NCI-H345 (cell line): ENCODE measurements around the gene REEP3.

Source experiments
- DNase-seq: peaks from one replicate; lab custom pipeline; 2025; lab: John Stamatoyannopoulos, UW

Gene REEP3

GRCh38 chr10:63506554-63506953 lies 14.6 kb upstream of the REEP3 start:
- no peak for DNase-seq

GRCh38 chr10:63515002-63515763 lies 6.0 kb upstream of the REEP3 start:
- no peak for DNase-seq

DNA sequence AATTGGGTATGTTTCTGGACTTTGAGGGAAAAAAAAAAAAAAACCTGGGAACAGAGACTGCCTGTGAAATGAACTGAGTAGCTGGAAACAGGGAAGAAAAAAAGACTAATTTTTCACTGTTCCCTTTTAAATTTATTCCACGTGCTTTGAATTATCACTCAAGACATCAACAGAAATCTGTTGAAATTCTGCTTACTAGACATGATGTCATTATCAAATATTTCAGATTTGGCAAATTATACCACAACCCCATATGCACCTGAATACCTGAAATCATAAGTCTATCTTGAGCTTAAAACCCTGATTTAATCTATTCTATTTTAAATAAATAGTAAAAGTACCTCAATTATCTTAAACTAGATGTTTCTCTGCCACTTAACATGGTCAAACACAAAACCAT lies 5.0 kb upstream of the REEP3 start:
- DNase-seq: no peak

DNA sequence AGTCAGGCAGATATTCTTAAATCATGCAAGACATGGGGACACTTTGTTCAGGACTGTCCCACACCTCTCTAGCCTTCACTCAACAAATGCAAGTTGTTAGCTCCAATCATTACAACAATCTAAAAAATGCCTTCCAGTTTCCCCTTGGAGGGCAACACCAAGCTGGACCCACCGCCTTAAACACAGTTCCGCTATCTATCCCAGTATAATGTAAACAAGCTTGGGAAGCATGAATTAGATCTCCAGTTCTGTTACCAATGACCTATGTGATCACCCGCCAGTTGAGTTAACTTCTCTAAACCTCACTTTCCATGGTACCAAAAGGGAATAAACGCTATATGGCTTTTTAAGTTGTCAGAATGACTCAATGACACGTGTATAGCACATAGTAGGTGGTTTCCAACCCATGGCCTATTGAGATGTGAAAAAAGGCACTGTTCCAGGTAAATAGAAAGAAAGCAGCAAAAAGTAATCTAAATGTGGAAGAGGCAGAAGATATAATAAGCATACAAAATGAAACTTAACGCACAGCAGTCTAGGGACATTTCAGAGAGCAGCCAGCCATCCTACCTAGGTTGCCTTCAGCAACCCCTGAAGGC lies 2.4 kb upstream of the REEP3 start:
- DNase-seq: no peak

DNA sequence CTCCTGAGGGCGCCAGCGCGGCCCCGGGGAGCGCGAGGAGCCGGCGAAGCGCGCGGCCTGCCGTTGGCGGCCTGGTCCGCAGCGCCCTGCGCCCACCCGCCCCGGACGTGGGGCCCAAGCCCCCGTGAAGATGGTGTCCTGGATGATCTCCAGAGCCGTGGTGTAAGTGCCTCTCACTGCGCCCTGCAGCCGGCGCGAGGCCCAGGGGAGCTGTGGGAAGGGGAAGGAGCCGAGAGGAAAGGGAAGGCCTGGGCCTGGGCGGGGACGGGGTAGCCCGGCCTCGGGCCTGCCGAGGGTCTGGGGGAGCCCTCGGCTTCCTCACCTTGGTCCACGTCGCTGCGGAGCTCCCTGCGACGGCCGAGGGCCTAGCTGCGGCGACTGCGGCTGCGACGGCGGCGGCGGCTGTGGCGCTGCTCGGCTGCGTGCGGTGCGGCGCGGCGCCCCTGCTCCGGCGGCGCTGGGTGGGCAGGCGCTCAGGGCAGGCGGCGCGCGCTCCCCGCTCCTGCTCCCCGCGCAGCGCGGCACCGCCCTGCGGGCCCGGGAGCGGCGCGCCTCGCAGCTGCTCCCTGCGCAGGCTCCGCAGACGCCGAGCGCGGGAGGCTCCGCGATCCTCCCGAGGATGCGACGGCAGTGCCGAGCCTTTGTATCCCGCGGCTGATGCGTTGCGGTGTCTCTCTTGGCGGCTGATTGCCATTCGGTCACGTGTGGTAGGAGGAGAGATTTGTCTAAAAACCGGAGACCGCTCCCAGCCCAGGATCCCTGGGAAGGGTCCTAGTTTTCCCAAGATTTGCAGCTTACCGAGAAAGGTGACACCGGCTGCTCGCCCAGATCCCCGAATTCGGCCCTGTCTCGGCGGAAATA lies 445 bp downstream of the REEP3 start:
- peak; percentile 66 for DNase-seq

DNA sequence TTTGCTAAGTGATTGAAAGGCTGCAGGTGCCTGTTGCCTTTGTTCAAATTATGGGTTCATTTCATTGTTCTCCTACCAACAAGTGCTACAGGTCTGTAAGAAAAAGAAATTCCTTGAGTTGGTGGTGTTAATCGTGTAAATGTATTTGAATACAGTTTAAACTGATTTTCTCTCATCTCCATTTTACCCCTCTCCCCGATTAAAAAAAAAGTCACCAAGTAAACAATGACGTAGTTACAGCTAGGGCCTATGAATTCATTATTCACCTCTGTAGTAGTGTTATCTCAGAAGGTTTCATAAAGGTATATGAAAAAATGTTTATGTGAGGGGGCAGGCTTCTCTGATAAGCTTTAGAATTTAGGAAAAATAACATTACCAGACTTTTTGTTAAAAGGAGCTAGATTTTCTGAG lies 1.1 kb downstream of the REEP3 start:
- DNase-seq: peak; percentile 36

GRCh38 chr10:63522995-63523394 lies 1.8 kb downstream of the REEP3 start:
- DNase-seq: no peak

DNA sequence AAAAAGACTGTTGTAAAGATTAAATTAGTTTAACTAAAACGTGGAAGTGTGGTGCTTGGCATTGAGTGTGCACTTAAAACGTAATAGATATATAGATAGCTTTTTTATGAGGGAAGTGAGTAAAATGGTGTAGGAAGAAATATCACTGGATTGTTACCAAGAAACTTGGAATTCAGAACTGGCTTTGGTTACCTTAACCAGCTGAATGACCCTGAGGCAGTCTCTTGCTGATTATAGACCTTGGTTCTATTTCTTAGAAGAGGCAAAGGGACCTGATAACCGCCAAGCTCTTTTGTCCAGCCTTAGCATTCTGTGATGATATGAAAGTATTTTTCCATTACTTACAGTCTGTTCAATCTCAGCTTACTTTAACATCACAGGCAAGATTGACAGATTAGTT lies 3.8 kb downstream of the REEP3 start:
- DNase-seq: no peak

DNA sequence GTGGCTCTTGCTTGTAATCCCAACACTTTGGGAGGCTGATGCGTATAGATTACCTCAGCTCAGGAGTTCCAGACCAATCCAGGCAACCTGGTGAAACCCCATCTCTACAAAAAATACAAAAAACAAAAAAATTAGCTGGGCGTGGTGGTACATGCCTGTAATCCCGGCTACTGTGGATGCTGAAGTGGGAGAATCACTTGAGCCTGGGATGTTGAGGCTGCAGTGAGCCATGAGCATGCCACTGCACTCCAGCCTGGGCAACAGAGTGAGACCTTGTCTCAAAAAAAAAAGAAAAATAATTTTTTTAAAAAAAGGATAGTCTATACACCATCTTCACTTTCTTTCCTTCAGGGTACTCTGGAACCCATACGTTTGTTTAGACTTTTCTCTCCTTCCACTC lies 6.2 kb downstream of the REEP3 start:
- DNase-seq: no peak

GRCh38 chr10:63528084-63528744 lies 7.0 kb downstream of the REEP3 start:
- DNase-seq: no peak

- DNase-seq: no peak
Observed at GRCh38 chr10:63530409-63530808, 9.2 kb downstream of the REEP3 start.

GRCh38 chr10:63534723-63535122 lies 13.5 kb downstream of the REEP3 start:
- DNase-seq: no peak

DNA sequence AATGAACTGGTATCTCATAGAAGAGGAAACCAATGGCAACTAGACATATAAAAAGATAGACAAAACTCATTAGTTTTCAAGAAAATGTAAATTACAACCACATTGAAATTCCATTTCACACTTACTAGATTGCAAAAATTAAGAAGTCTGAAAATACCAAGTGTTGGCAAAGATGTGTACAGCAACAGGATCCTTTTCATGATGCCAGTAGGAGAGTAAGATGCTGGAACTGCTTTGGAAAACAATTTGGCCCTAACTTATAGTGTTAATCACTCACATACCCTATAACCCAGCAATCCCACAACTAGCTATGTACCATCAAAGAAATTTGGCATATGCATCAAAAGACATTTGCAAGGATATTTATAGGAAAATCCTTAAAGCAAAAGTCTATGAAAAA lies 15.5 kb downstream of the REEP3 start:
- DNase-seq: no peak

DNA sequence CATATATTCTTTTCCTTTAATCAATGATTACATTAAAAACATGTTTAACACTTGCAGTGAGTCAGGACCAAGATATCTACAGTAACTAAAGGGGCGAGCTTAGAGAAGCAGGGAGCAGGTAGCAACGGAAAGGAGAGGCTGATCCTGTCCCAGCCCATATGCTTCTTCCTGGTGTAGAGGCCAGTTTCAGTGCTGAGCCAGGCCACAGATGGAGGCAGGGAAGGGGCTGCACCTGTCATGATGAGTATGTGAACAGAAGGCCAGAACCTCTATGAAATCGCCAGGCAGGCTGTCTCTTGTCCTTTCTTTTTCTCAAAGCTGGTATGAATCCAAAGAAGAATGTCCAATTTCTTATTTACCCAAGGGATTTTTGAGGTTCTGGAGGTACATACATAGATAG lies 16.3 kb downstream of the REEP3 start:
- DNase-seq: no peak

- DNase-seq: no peak
Observed at GRCh38 chr10:63539377-63539776, 18.2 kb downstream of the REEP3 start.

- DNase-seq: no peak
Observed at GRCh38 chr10:63539994-63540393, 18.8 kb downstream of the REEP3 start.

DNA sequence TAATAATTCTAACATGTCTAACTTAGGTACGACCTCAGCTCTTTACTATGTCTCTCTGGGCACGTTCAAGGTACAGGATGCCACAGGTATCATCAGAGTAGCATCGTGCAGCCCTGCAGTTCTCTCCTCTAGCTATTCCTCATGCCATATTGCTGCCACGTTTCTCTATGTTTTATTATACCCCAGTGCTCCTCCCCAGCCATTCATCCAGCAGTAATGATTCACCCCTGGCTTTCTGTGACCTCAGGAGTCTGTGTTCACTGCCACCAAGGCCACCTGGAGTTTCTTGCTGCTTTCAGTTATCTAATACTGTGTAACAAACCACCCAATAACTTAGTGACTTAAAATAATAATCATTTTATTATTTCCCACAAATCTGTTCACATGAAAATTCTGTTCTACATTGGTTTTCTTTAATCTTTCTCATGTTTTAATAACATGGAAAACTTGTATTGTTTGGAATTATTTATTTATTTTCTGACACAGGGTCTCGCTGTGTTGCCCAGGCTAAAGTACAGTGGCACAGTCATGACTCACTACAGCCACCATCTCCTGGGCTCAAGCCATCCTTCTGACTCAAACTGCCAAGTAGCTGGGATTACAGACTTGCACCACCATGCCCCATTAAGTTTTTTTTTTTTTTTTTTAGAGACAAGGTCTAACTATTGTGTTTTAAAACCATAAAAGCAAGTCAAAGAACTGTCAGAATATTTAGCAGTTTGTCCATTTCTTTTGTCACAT lies 21.8 kb downstream of the REEP3 start:
- DNase-seq: no peak

GRCh38 chr10:63543576-63543962 lies 22.4 kb downstream of the REEP3 start:
- no peak for DNase-seq

GRCh38 chr10:63544418-63544817 lies 23.2 kb downstream of the REEP3 start:
- DNase-seq: no peak

DNA sequence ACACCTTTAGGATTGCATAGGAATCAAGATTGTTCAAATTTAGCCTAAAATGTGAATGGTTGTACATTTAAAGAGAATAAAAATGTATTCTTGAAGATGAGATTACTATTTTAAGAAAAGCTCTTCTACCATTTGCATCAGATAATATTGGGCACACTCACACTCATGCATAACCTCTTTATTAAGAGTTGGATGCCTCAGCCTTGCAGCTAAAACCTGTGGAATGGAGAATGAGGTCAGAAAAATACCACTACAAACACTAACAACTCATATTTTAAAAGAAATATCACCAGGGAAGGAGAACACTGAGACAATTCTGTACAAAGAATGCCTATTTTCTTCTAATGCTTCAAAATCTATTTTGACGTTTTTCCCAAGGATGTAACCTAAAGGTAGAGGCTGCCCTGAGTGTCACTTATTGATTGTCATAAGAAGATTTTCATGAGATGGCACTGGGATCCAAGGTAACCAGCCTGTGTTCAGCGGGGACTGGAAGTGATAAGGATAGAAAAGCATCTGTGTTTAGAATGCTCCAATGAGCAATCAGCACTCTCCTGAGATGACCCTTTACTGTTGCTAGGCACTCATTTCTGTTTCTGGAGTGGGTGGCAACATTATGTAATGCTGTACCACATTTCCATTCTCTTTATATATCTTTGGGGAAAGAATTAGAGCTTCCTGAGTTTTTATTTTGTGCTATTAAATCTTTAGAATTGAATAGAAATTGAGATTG lies 26.6 kb downstream of the REEP3 start:
- no peak for DNase-seq

GRCh38 chr10:63548860-63549259 lies 27.7 kb downstream of the REEP3 start:
- DNase-seq: no peak
